ENCODE measurements around the gene SCAMP4. TPM values are rescaled to one million over a fixed set of nuclear protein-coding genes. Genes with fewer than 3 reads are reported as not detected.

The SCAMP4 gene
- total RNA-seq, 1 experiment from 2014 or later, result 63.3 TPM

GRCh38 chr19:1942078-1942933, 37.1 kb downstream of the SCAMP4 start:
- H3K4me2 ChIP-seq (ENCODE audit: low read length), result peak overlapping the region; percentile 98
- H3K27me3 ChIP-seq (ENCODE audit: insufficient read depth, low read length), result no peaks in the 10 kb centered on the region
- ChIA-PET POLR2A (interaction anchor here (0.6 kb wide), 1 partner anchor 36 kb away, joined by 4 read pairs; no protein-coding TSS in a partner anchor), CTCF (interaction anchor here (0.5 kb wide), 1 partner anchor 14 kb away, joined by 3 read pairs; no protein-coding TSS in a partner anchor), RAD21 (ENCODE audit: low non-redundant PET in 1 of 2, low total read pairs in 2 of 2, uncharacterized antibody in 2 of 2, unreplicated experiment in 2 of 2) (no interaction called here)
- DNase-seq (ENCODE audit: low read depth, low spot score) (no peak), ATAC-seq (peak; percentile 50)
- peak overlapping the region; percentile 87 for H3K9ac ChIP-seq (ENCODE audit: low read length)
- no peaks in the 10 kb centered on the region for H3K9me2 ChIP-seq (ENCODE audit: insufficient read depth)
- no peak overlapping the region for H2AFZ ChIP-seq (ENCODE audit: low read depth, low read length, poor library complexity, severe bottlenecking)
- H3K4me3 ChIP-seq (replicated peaks in 1 of 2; ENCODE audit: low read depth in 1 of 2, low read length in 2 of 2), result peak overlapping the region; percentile 83 to 92
- intact Hi-C loops (cut with micrococcal nuclease), result no loop called here
- BruUV-seq (replicated peaks), result TSS peak; percentile 64
- TF ChIP-seq CBX3 (IDR thresholded peaks at IDR 0.05; ENCODE audit: low read depth), result no peak
- 0 out of 2 replicates have a peak, but pooled peaks have one; percentile 36 for TF ChIP-seq POLR2AphosphoS5 (IDR thresholded peaks at IDR 0.05; ENCODE audit: low read depth, low read length)
- no peak for TF ChIP-seq REST (IDR thresholded peaks at IDR 0.05; ENCODE audit: low read depth)
- peak; percentile 28; the same call in 1 of the 2 replicates for TF ChIP-seq ZFX (IDR thresholded peaks at IDR 0.05)
- TF ChIP-seq SRF (IDR thresholded peaks at IDR 0.05; ENCODE audit: low read depth), result no peak
- peak; percentile 24 for TF ChIP-seq TCF7L2 (IDR thresholded peaks at IDR 0.05; ENCODE audit: borderline replicate concordance, extremely low read depth, insufficient read depth, insufficient read length)
- H3K9me3 ChIP-seq (ENCODE audit: control insufficient read depth in 1 of 2, insufficient read depth in 1 of 2, low read depth in 1 of 2, low read length in 2 of 2), result no peaks in the 10 kb centered on the region
- peak overlapping the region; percentile 95 for H3K27ac ChIP-seq (ENCODE audit: low read depth, low read length)
- H3K4me1 ChIP-seq (ENCODE audit: control insufficient read depth in 1 of 2, insufficient read depth in 2 of 2, low read length in 2 of 2), result peaks cover 18 to 57% of the 10 kb centered on the region in 2 experiments
- H3K36me3 ChIP-seq (ENCODE audit: control insufficient read depth in 1 of 2, insufficient read depth in 2 of 2, low read length in 2 of 2), result no peaks in the 10 kb centered on the region
- no peaks in the 10 kb centered on the region for H4K20me1 ChIP-seq (ENCODE audit: insufficient read depth)
- peaks cover 56% of the 10 kb centered on the region for H3K79me2 ChIP-seq (ENCODE audit: insufficient read depth, low read length)

Data from HCT116 (cell line).